H1 (cell line): Measurements from ENCODE around the gene ETNK1. TPM values are rescaled to one million over a fixed set of nuclear protein-coding genes. Genes with fewer than 3 reads are reported as not detected.

Experiments used
- ATF2 ChIP-seq: IDR thresholded peaks from 2 replicates; pipeline ENCODE4 v1.6.1; 2012; ENCODE audit warnings: low read length, inconsistent platforms
- CHD1 ChIP-seq: IDR thresholded peaks from 2 replicates; pipeline ENCODE4 v1.6.1; 2012; ENCODE audit warnings: low read depth, low read length, improper control_type of control experiment
- CHD7 ChIP-seq: fragments of 300-600 bp; sonication (generic); IDR thresholded peaks from 2 replicates; pipeline ENCODE4 v1.7.1; 2012; ENCODE audit warnings: low read length, moderate library complexity, mild to moderate bottlenecking, inconsistent platforms; ENCODE audit not compliant: insufficient replicate concordance
- CREB1 ChIP-seq: IDR thresholded peaks from 2 replicates; pipeline ENCODE4 v1.6.1; 2012; ENCODE audit warnings: inconsistent platforms
- EP300 ChIP-seq, 2 experiments: IDR thresholded peaks; 1 replicate in 1 of 2; 2 replicates in 1 of 2; pipeline ENCODE4 v1.6.1; 2011 to 2012; ENCODE audit warnings: low read depth in 2 of 2, low read length in 2 of 2, mild to moderate bottlenecking in 2 of 2, borderline replicate concordance in 1 of 2, inconsistent platforms in 1 of 2, moderate library complexity in 1 of 2
- POLR2A ChIP-seq, 2 experiments: IDR thresholded peaks; 1 replicate in 1 of 2; 2 replicates in 1 of 2; pipeline ENCODE4 v1.6.1; 2011; ENCODE audit warnings: low read depth in 2 of 2, low read length in 2 of 2, mild to moderate bottlenecking in 2 of 2; ENCODE audit errors: control extremely low read depth in 1 of 2
- RBBP5 ChIP-seq: IDR thresholded peaks from 2 replicates; pipeline ENCODE4 v1.7.1; 2012; ENCODE audit warnings: low read depth, mild to moderate bottlenecking, inconsistent platforms, low read length, moderate library complexity, borderline replicate concordance
- SIN3A ChIP-seq, 2 experiments: IDR thresholded peaks in 1 of 2; conservative IDR thresholded peaks in 1 of 2; 2 replicates each; pipeline ENCODE4 v1.6.1; 2011 to 2012; ENCODE audit warnings: low read length in 2 of 2, improper control_type of control experiment in 1 of 2, low read depth in 1 of 2, mild to moderate bottlenecking in 1 of 2
- SIRT6 ChIP-seq: IDR thresholded peaks from one replicate; pipeline ENCODE4 v1.7.1; 2012; ENCODE audit warnings: low read length, inconsistent platforms
- SP2 ChIP-seq: IDR thresholded peaks from 2 replicates; pipeline ENCODE4 v1.6.1; 2012; ENCODE audit warnings: mild to moderate bottlenecking, low read length, inconsistent platforms
- TAF1 ChIP-seq: IDR thresholded peaks from 2 replicates; pipeline ENCODE4 v1.6.1; 2011; ENCODE audit warnings: mild to moderate bottlenecking, low read depth, low read length
- polyA plus RNA-seq, 7 experiments: library from polyadenylated mRNA; depleted of rRNA in 3 of 7; stranded (reverse) in 5 of 7; unstranded in 2 of 7; fragments of >200 nt in 5 of 7; fragments of 200-250 nt in 2 of 7; gene quantifications; 1 replicate in 5 of 7; 2 replicates in 1 of 7; 4 replicates in 1 of 7; pipeline versions ENCODE4 v1.2.1 to v1.2.3, GENCODE V29; 2011 to 2013; ENCODE audit warnings: missing spikeins in 2 of 7, mixed read lengths in 2 of 7
- total RNA-seq: library from RNA; stranded (reverse); fragmentation: NEBNext Ultra II Directional; extraction: Animal tissue kit (Norgen Biotek cat#: 25700); gene quantifications from 2 replicates; pipeline ENCODE4 v1.2.1, GENCODE V29; 2021

Gene ETNK1
- total and polyA plus RNA-seq, 2 of the 8 experiments (the other 6 are each of a cell fraction or from before 2014, with no cell fraction given): 11.6 to 82.7 TPM

- TF ChIP-seq CHD7 (no peak), TAF1 (no peak), EP300 (IDR thresholded peaks at IDR 0.05; ENCODE audit: borderline replicate concordance in 1 of 2, low read depth in 2 of 2, low read length in 2 of 2) (no peak), CHD1 (no peak), POLR2A (IDR thresholded peaks at IDR 0.05; ENCODE audit: control extremely low read depth in 1 of 2, low read depth in 2 of 2, low read length in 2 of 2) (no peak), RBBP5 (no peak), SIN3A (conservative IDR thresholded peaks at IDR 0.05 in 1 of 2, IDR thresholded peaks at IDR 0.05 in 1 of 2; ENCODE audit: low read depth in 1 of 2, low read length in 2 of 2) (no peak), ATF2 (no peak), SP2 (no peak), CREB1 (no peak), SIRT6 (no peak)
Measured at GRCh38 chr12:22719745-22720144, 94.8 kb downstream of the ETNK1 start (continued).
